GM13977 (cell line): Measurements from ENCODE around the gene GNG7.
"Not testable (repeated sequence)": the region's sequence is repeated elsewhere in the genome, so short reads cannot be mapped to it uniquely, and the experiment has no call there.

ENCODE experiments used
- DNase-seq: peaks from one replicate; pipeline ENCODE4 v3.0.0; 2012; ENCODE audit warnings: low spot score
- in situ Hi-C: fragments of 300-500 bp; cut with MboI; formaldehyde crosslinking; loops from one replicate; pipeline ENCODE4 v1.12.0; 2022; ENCODE audit warnings: low sequenced_read_pairs, low pct_unique_long_range_greater_than_20kb, mixed read lengths, inconsistent platforms; ENCODE audit not compliant: unreplicated experiment
- TF ChIP-seq, protein P1 (sequence below): IDR thresholded peaks from 2 replicates; pipeline ENCODE4 v1.5.1; 2012; ENCODE audit warnings: mild to moderate bottlenecking, control low read depth; ENCODE audit not compliant: insufficient read depth; ENCODE audit errors: extremely low read depth, missing control alignments

The GNG7 gene

DNA sequence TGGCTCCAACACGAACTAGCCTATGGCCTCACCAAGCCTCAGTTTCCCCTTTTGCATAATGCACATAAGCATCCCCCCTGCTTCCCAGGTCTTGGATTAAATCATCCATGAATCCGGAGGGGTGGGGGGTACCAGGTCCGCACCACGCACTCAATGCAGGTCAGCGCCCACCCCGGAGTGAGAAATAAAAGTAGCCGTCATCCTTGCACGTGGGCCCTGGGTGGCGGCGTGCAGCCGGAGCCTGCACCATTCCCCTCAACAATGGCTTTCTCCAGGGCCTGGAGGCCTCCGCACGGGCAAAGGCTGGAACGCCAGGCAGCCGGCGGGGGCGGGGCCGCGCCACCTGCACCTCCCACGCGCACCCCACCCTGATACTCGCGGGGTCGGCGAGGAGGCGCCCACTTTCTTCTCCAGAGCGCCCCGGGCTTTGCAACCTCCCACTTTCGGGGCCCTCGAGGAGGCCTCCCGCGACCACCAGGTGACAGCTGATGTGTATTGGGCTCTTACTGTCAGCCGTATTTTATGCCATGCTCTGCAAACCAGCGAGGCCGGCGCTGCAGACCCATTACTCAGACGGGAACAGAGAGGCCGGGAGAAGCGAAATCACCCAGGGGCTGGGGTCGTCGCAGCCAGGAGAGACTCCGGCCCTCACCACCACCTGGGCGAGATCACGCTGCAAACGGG is 227.3 kb downstream of the GNG7 start:
- TF ChIP-seq, protein P1, sequence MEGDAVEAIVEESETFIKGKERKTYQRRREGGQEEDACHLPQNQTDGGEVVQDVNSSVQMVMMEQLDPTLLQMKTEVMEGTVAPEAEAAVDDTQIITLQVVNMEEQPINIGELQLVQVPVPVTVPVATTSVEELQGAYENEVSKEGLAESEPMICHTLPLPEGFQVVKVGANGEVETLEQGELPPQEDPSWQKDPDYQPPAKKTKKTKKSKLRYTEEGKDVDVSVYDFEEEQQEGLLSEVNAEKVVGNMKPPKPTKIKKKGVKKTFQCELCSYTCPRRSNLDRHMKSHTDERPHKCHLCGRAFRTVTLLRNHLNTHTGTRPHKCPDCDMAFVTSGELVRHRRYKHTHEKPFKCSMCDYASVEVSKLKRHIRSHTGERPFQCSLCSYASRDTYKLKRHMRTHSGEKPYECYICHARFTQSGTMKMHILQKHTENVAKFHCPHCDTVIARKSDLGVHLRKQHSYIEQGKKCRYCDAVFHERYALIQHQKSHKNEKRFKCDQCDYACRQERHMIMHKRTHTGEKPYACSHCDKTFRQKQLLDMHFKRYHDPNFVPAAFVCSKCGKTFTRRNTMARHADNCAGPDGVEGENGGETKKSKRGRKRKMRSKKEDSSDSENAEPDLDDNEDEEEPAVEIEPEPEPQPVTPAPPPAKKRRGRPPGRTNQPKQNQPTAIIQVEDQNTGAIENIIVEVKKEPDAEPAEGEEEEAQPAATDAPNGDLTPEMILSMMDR: no peak
- peak; percentile 84 for DNase-seq
- in situ Hi-C loops: no loop called here

DNA sequence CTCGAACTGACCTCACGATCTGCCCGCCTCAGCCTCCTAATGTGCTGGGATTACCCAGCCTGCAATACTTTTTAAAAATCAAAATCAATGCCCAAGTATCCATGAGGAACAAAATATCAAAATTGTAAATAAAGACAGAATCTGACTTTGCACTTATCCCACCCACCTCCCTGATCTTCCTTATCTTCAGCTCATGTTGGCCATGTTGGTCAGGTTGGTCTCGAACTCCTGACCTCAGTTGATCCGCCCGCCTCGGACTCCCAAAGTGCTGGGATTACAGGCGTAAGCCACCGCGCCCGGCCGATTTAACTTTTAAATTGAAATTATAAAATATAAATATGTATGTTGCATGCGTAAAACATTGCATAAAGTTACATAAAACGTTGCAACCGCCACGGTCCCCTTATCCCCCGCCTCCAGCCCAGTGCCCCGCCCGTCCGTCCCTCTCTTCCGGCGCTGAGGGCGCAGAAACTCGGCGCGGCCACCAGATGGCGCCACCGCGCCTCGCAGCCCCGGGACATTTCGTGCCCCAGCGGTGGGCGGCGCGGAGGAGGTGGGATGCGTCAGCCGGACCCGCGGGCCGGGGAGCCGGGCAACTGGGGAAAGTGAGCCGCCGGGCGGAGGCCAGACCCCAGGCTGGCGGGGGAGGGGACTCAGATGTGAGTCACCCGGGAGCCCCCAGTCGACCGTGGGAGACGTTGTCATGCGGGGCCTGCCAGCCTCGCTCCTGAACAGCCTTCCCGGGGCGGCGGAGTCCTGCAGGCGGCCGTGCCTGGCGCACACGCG is 228.1 kb downstream of the GNG7 start:
- TF ChIP-seq, protein P1: peak; percentile 97
- DNase-seq: peak; percentile 90
- in situ Hi-C loops: loop anchor here (5.0 kb wide), 1 partner anchor 138 kb away; no protein-coding TSS in a partner anchor

DNA sequence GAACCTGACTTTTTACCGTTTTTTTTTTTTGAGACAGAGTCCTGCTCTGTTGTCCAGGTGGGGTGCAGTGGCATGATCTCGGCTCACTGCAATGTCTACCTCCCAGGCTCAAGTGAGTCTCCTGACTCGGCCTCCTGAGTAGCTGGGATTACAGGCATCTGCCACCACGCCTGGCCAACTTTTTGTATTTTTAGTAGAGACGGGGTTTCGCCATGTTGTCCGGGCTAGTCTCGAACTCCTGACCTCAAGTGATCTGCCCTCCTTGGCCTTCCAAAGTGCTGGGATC is 232.6 kb downstream of the GNG7 start:
- not testable (repeated sequence) for DNase-seq
- in situ Hi-C loops: loop anchor here (5.0 kb wide), 1 partner anchor 142 kb away; no protein-coding TSS in a partner anchor

DNA sequence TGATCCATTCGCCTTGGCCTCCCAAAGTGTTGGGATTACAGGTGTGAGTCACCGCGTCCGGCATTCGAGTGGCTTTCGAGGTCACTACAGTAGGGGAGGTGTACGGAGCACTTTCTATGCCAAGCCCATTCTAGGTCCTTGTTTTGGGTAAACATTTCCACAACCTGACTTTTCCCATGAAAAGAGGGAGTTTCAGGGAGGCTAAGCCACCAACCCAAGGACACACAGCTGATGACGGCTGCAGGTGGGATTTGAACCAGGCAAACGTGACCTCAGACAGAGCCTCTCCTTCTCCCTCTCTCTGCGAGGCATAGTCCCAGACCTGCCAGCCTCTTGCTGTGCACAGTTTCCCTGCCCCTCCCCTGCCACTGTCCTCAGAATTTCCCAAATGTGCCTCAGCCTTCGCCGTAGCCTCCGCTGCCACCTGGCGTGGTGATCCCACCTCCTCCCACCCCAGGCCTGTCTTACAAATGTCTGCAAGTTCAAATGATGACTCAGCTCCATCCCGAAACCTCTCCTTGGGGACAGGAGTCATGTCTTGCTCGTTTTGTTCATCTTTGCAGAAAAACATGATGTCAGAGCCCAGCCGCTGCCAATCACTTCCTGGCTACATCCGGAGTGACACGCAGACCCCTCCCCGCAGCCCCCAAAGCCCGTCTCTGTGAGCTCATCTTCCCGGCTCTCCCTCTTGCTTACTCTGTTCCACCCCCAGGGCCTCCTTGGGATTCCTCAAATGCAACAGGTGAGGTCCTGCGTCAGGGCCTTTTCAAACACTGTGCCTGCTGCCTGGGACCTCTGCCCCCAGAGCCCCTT is 233.2 kb downstream of the GNG7 start:
- in situ Hi-C loops: no loop called here
- DNase-seq: no peak
- TF ChIP-seq, protein P1: no peak

DNA sequence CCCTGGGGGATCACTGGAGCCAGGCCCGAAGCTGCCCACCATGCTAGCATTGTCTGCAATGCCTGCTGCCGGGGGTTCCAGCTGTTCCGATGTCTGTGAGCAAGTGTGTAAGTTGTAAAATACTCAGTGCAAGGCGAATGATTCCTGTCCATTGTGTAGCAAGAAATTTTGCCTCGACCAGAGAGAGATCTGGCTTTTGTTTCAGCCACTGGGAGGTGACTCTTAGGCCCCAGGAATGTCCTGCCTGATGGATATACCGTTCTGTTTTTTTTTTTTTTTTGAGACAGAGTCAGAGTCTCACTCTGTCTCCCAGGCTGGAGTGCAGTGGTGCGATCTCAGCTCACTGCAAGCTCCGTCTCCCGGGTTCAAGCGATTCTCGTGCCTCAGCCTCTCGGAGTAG is 233.9 kb downstream of the GNG7 start:
- DNase-seq: no peak
- in situ Hi-C loops: no loop called here
- TF ChIP-seq, protein P1: no peak

DNA sequence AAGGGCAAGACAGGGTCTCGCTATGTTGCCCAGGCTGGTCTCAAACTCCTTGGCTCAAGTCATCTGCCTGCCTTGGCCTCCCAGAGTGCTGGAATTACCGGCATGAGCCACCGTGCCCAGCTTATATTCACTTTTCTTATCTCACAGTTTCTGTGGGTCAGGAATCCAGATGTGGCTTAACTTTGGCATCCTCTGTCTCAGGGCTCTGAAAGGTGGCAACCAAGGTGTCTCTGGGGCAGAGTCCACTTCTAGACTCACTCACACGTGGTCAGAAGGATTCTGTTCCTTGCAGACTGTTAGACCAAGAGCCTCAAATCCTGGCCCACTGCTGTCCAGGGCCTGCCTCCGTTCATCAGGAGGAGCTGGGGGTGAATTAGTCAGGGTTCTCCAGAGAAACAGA is 238.1 kb downstream of the GNG7 start:
- in situ Hi-C loops: no loop called here
- TF ChIP-seq, protein P1: no peak
- no peak for DNase-seq

DNA sequence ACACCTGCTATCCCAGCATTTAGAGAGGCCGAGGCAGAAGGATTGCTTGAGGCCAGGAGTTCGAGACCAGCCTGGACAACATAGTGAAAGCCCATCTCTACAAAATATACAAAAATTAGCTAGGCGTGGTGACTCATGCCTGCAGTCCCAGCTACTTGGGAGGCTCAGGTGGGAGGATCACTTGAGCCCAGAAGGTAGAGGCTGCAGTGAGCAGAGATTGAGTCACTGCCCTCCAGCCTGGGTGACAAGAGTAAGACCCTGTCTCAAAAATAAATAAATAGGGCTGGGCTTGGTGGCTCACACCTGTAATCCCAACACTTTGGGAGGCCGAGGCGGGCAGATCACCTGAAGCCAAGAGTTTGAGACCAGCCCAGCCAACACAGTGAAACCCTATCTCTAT is 238.8 kb downstream of the GNG7 start:
- in situ Hi-C loops, DNase-seq: not testable (repeated sequence)
